SJSA1 (cell line): ENCODE measurements around the gene LYSMD1. TPM values are rescaled to one million over a fixed set of nuclear protein-coding genes. Genes with fewer than 3 reads are reported as not detected.

ENCODE experiments used
- DNase-seq, 2 experiments: peaks; one replicate each; pipeline ENCODE4 v3.0.0-alpha.2; 2015 to 2020; ENCODE audit warnings: low spot score in 2 of 2, low read depth in 1 of 2
- H3K27ac ChIP-seq: fragments of 250-450 bp; sonication (Bioruptor Pico); 2 replicates; pipeline ENCODE4 v1.5.1; 2020; ENCODE audit warnings: mild to moderate bottlenecking, moderate library complexity
- H3K27me3 ChIP-seq: fragments of 250-450 bp; sonication (Bioruptor Pico); replicated peaks from 2 replicates; pipeline ENCODE4 v1.5.1; 2020; ENCODE audit warnings: mild to moderate bottlenecking, moderate library complexity
- H3K36me3 ChIP-seq: fragments of 250-450 bp; sonication (Bioruptor Pico); 2 replicates; pipeline ENCODE4 v1.5.1; 2020; ENCODE audit warnings: mild to moderate bottlenecking
- H3K4me1 ChIP-seq: fragments of 250-450 bp; sonication (Bioruptor Pico); replicated peaks from 2 replicates; pipeline ENCODE4 v1.6.1; 2021; ENCODE audit warnings: mild to moderate bottlenecking
- H3K4me3 ChIP-seq: fragments of 250-450 bp; sonication (Bioruptor Pico); 2 replicates; pipeline ENCODE4 v1.5.1; 2020; ENCODE audit warnings: mild to moderate bottlenecking
- H3K9me3 ChIP-seq: fragments of 250-450 bp; sonication (Bioruptor Pico); replicated peaks from 2 replicates; pipeline ENCODE4 v1.5.1; 2020; ENCODE audit warnings: mild to moderate bottlenecking
- total RNA-seq: library from RNA; depleted of rRNA; stranded (reverse); fragments of >200 nt; shearing (Covaris generic); gene quantifications from 2 replicates; pipeline ENCODE4 v1.2.3, GENCODE V29; 2014

The LYSMD1 gene
- total RNA-seq, 1 experiment from 2014 or later = 18.3 TPM

GRCh38 chr1:151159373-151159772 is 6.3 kb downstream of the LYSMD1 start:
- DNase-seq = no peak
- Histone ChIP-seq H3K36me3 (peaks cover 45% of the 10 kb centered on the region), H3K27me3 (no peaks in the 10 kb centered on the region), H3K27ac (no peak overlapping the region), H3K4me1 (peaks cover 3% of the 10 kb centered on the region), H3K9me3 (no peaks in the 10 kb centered on the region), H3K4me3 (no peak overlapping the region)

GRCh38 chr1:151158751-151159251 is 6.9 kb downstream of the LYSMD1 start:
- Histone ChIP-seq H3K27me3 (no peaks in the 10 kb centered on the region), H3K36me3 (peaks cover 41% of the 10 kb centered on the region), H3K4me1 (no peaks in the 10 kb centered on the region), H3K27ac (no peak overlapping the region), H3K4me3 (no peak overlapping the region), H3K9me3 (no peaks in the 10 kb centered on the region)
- DNase-seq = no peak

- DNase-seq = no peak
- Histone ChIP-seq H3K36me3 (peaks cover 41% of the 10 kb centered on the region), H3K9me3 (no peaks in the 10 kb centered on the region), H3K27me3 (no peaks in the 10 kb centered on the region), H3K4me1 (no peaks in the 10 kb centered on the region), H3K4me3 (no peak overlapping the region), H3K27ac (no peak overlapping the region)
Measured at GRCh38 chr1:151158326-151158725, 7.4 kb downstream of the LYSMD1 start.

GRCh38 chr1:151157067-151157531 is 8.6 kb downstream of the LYSMD1 start:
- no peak for DNase-seq
- H3K4me1 ChIP-seq = no peaks in the 10 kb centered on the region
- H3K27ac ChIP-seq = no peak overlapping the region
- no peaks in the 10 kb centered on the region for H3K9me3 ChIP-seq
- no peak overlapping the region for H3K4me3 ChIP-seq
- no peaks in the 10 kb centered on the region for H3K27me3 ChIP-seq
- peaks cover 41% of the 10 kb centered on the region for H3K36me3 ChIP-seq

- no peak within 1 kb of the TSS for H3K4me3 ChIP-seq
- no peak within 1 kb of the TSS for H3K27ac ChIP-seq
- no peaks in the 10 kb centered on the region for H3K9me3 ChIP-seq
- H3K36me3 ChIP-seq = peaks cover 38% of the 10 kb centered on the region
- no peak for DNase-seq
- H3K4me1 ChIP-seq = no peaks in the 10 kb centered on the region
- H3K27me3 ChIP-seq = no peaks in the 10 kb centered on the region
Measured at GRCh38 chr1:151156515-151156819, 9.2 kb downstream of the LYSMD1 start, which contains the start of gene TNFAIP8L2. Gene TNFAIP8L2 (plus strand): TSS chr1:151156649. CDS start chr1:151158698, 2,049 bp downstream.

- Histone ChIP-seq H3K27me3 (no peaks in the 10 kb centered on the region), H3K4me3 (no peak overlapping the region), H3K9me3 (no peaks in the 10 kb centered on the region), H3K36me3 (no peaks in the 10 kb centered on the region), H3K27ac (no peak overlapping the region), H3K4me1 (peaks cover 16% of the 10 kb centered on the region)
- DNase-seq = peak in 1 of 2 experiments; percentile 7
Measured at GRCh38 chr1:151147665-151148064, 18.0 kb downstream of the LYSMD1 start.

- no peak for DNase-seq
Measured at GRCh38 chr1:151147132-151147503, 18.6 kb downstream of the LYSMD1 start.

GRCh38 chr1:151146412-151147131 is 19.1 kb downstream of the LYSMD1 start, which contains the start of gene SEMA6C:
Gene SEMA6C (minus strand): TSS chr1:151146631. CDS start chr1:151142621, 4,010 bp downstream.
- Histone ChIP-seq H3K36me3 (no peaks in the 10 kb centered on the region), H3K9me3 (no peaks in the 10 kb centered on the region), H3K4me3 (peak within 1 kb of the TSS; percentile 45), H3K27me3 (no peaks in the 10 kb centered on the region), H3K27ac (no peak within 1 kb of the TSS), H3K4me1 (peaks cover 16% of the 10 kb centered on the region)
- DNase-seq = peak; percentile 91 to 95

More at GRCh38 chr1:151147132-151147503, 18.6 kb downstream of the LYSMD1 start:
- H3K9me3 ChIP-seq = no peaks in the 10 kb centered on the region
- peaks cover 16% of the 10 kb centered on the region for H3K4me1 ChIP-seq
- peak overlapping the region; percentile 45 for H3K4me3 ChIP-seq
- H3K36me3 ChIP-seq = no peaks in the 10 kb centered on the region
- H3K27ac ChIP-seq = no peak overlapping the region
- no peaks in the 10 kb centered on the region for H3K27me3 ChIP-seq

GRCh38 chr1:151146072-151146411 is 19.7 kb downstream of the LYSMD1 start:
- H3K4me3 ChIP-seq = peak overlapping the region; percentile 45
- peaks cover 16% of the 10 kb centered on the region for H3K4me1 ChIP-seq
- no peaks in the 10 kb centered on the region for H3K36me3 ChIP-seq
- no peaks in the 10 kb centered on the region for H3K9me3 ChIP-seq
- no peak for DNase-seq
- no peaks in the 10 kb centered on the region for H3K27me3 ChIP-seq
- H3K27ac ChIP-seq = no peak overlapping the region

GRCh38 chr1:151145304-151146071 is 20.2 kb downstream of the LYSMD1 start:
- Histone ChIP-seq H3K9me3 (no peaks in the 10 kb centered on the region), H3K36me3 (no peaks in the 10 kb centered on the region), H3K4me1 (peaks cover 16% of the 10 kb centered on the region), H3K27me3 (no peaks in the 10 kb centered on the region), H3K27ac (no peak overlapping the region), H3K4me3 (peak overlapping the region; percentile 45; the same call in 1 of the 2 replicates)
- no peak for DNase-seq

GRCh38 chr1:151144474-151145303 is 21.0 kb downstream of the LYSMD1 start:
- Histone ChIP-seq H3K27ac (no peak overlapping the region), H3K36me3 (no peaks in the 10 kb centered on the region), H3K4me1 (peaks cover 16% of the 10 kb centered on the region), H3K9me3 (no peaks in the 10 kb centered on the region), H3K27me3 (no peaks in the 10 kb centered on the region), H3K4me3 (no peak overlapping the region)
- DNase-seq = no peak

GRCh38 chr1:151143986-151144385 is 21.7 kb downstream of the LYSMD1 start:
- no peak for DNase-seq
- Histone ChIP-seq H3K36me3 (no peaks in the 10 kb centered on the region), H3K4me1 (peaks cover 16% of the 10 kb centered on the region), H3K4me3 (no peak overlapping the region), H3K27me3 (no peaks in the 10 kb centered on the region), H3K9me3 (no peaks in the 10 kb centered on the region), H3K27ac (no peak overlapping the region)

- Histone ChIP-seq H3K27me3 (no peaks in the 10 kb centered on the region), H3K9me3 (no peaks in the 10 kb centered on the region), H3K27ac (no peak overlapping the region), H3K4me3 (no peak overlapping the region), H3K36me3 (no peaks in the 10 kb centered on the region), H3K4me1 (peaks cover 16% of the 10 kb centered on the region)
- no peak for DNase-seq
Measured at GRCh38 chr1:151143057-151143435, 22.7 kb downstream of the LYSMD1 start.
